Neuronal stem cell (in vitro differentiated cells): ENCODE measurements around the gene SH3D19.

ENCODE experiments used
- DNase-seq: peaks from one replicate; pipeline ENCODE4 v3.0.0-alpha.2; 2013; ENCODE audit warnings: low spot score
- H2AFZ ChIP-seq: one replicate; pipeline ENCODE4 v1.6.1; 2013; ENCODE audit warnings: mild to moderate bottlenecking, low read length, inconsistent platforms
- H2AK5ac ChIP-seq: 2 replicates; pipeline ENCODE4 v1.6.1; 2013; ENCODE audit warnings: low read depth, mild to moderate bottlenecking, inconsistent platforms, low read length, moderate library complexity, mixed read lengths
- H2BK120ac ChIP-seq: 2 replicates; pipeline ENCODE4 v1.6.1; 2013; ENCODE audit warnings: low read depth, mild to moderate bottlenecking, inconsistent platforms, low read length, moderate library complexity, mixed read lengths
- H2BK12ac ChIP-seq: one replicate; pipeline ENCODE4 v1.6.1; 2013; ENCODE audit warnings: low read length, inconsistent platforms
- H2BK15ac ChIP-seq: 2 replicates; pipeline ENCODE4 v1.6.1; 2013; ENCODE audit warnings: mild to moderate bottlenecking, low read length, inconsistent platforms, mixed read lengths
- H2BK5ac ChIP-seq: one replicate; pipeline ENCODE4 v1.6.1; 2013; ENCODE audit warnings: inconsistent platforms, mild to moderate bottlenecking, low read length, moderate library complexity
- H3K14ac ChIP-seq: one replicate; pipeline ENCODE4 v1.6.1; 2013; ENCODE audit warnings: low read length, inconsistent platforms
- H3K18ac ChIP-seq: 2 replicates; pipeline ENCODE4 v1.6.1; 2013; ENCODE audit warnings: low read length, inconsistent platforms
- H3K23ac ChIP-seq: 2 replicates; pipeline ENCODE4 v1.6.1; 2013; ENCODE audit warnings: low read depth, mild to moderate bottlenecking, mixed read lengths, low read length, inconsistent platforms; ENCODE audit not compliant: poor library complexity
- H3K27ac ChIP-seq: replicated peaks from 3 replicates; pipeline ENCODE4 v1.5.1; 2013; ENCODE audit warnings: low read length, inconsistent platforms
- H3K27me3 ChIP-seq, 3 experiments: 2 replicates each; pipeline ENCODE4 v1.6.1; 2013; ENCODE audit warnings: low read length in 3 of 3, mild to moderate bottlenecking in 2 of 3, inconsistent platforms in 1 of 3, low read depth in 1 of 3, mixed read lengths in 1 of 3, moderate library complexity in 1 of 3; ENCODE audit not compliant: control insufficient read depth in 3 of 3, insufficient read depth in 3 of 3
- H3K36me3 ChIP-seq, 2 donors: replicated peaks in 1 of 2; 2 replicates each; pipeline ENCODE4 v1.6.1; 2013; ENCODE audit warnings: low read length in 2 of 2; ENCODE audit not compliant: control insufficient read depth in 2 of 2, insufficient read depth in 2 of 2
- H3K4ac ChIP-seq: 2 replicates; pipeline ENCODE4 v1.6.1; 2013; ENCODE audit warnings: inconsistent platforms, mild to moderate bottlenecking, low read length, moderate library complexity
- H3K4me1 ChIP-seq, 2 donors: 1 replicate in 1 of 2; 2 replicates in 1 of 2; pipeline ENCODE4 v1.6.1; 2013; ENCODE audit warnings: low read length in 2 of 2, low read depth in 1 of 2; ENCODE audit not compliant: control insufficient read depth in 2 of 2, insufficient read depth in 1 of 2
- H3K4me2 ChIP-seq: one replicate; pipeline ENCODE4 v1.6.1; 2013; ENCODE audit warnings: mild to moderate bottlenecking, low read length, inconsistent platforms; ENCODE audit not compliant: insufficient read depth, poor library complexity, severe bottlenecking
- H3K4me3 ChIP-seq, 2 donors: 2 replicates each; pipeline ENCODE4 v1.5.1; 2013; ENCODE audit warnings: low read length in 2 of 2, mild to moderate bottlenecking in 2 of 2, inconsistent platforms in 1 of 2, moderate library complexity in 1 of 2
- H3K79me1 ChIP-seq: one replicate; pipeline ENCODE4 v1.6.1; 2013; ENCODE audit warnings: low read depth, mild to moderate bottlenecking, inconsistent platforms, low read length, moderate library complexity
- H3K9ac ChIP-seq: one replicate; pipeline ENCODE4 v1.6.1; 2013; ENCODE audit warnings: mild to moderate bottlenecking, low read depth, low read length, inconsistent platforms; ENCODE audit not compliant: poor library complexity
- H3K9me3 ChIP-seq, 2 donors: replicated peaks in 1 of 2; 2 replicates each; pipeline versions ENCODE3 to v1.6.1; 2013; ENCODE audit warnings: low read length in 2 of 2, mild to moderate bottlenecking in 2 of 2, inconsistent platforms in 1 of 2, low read depth in 1 of 2, mixed read lengths in 1 of 2, moderate library complexity in 1 of 2; ENCODE audit not compliant: control insufficient read depth in 2 of 2, insufficient read depth in 1 of 2
- H4K8ac ChIP-seq: one replicate; pipeline ENCODE4 v1.6.1; 2013; ENCODE audit warnings: low read depth, mild to moderate bottlenecking, inconsistent platforms, low read length, moderate library complexity
- H4K91ac ChIP-seq: one replicate; pipeline ENCODE4 v1.6.1; 2013; ENCODE audit warnings: low read length, low read depth, mild to moderate bottlenecking, inconsistent platforms; ENCODE audit not compliant: poor library complexity
- WGBS, 2 donors: extraction: QIAGEN DNeasy Blood & Tissue Kit; methylation state at CpG; one replicate each; pipeline ENCODE4 v1.1.7; 2013; ENCODE audit warnings: missing lambda C conversion rate in 2 of 2, mixed read lengths in 1 of 2; ENCODE audit not compliant: insufficient read length in 2 of 2, insufficient replicate concordance in 1 of 2; ENCODE audit errors: extremely low coverage in 2 of 2; 5-methylcytosine and 5-hydroxymethylcytosine counted together

The SH3D19 gene

GRCh38 chr4:151217326-151217725 is 108.1 kb downstream of the SH3D19 start:
- Histone ChIP-seq H4K8ac (no peak overlapping the region), H2AFZ (no peak overlapping the region)

GRCh38 chr4:151215295-151215694 is 110.1 kb downstream of the SH3D19 start:
- no peak for DNase-seq
- Histone ChIP-seq H3K27ac (no peak overlapping the region), H3K18ac (no peak overlapping the region), H3K14ac (no peak overlapping the region), H2AK5ac (no peak overlapping the region), H2BK12ac (no peak overlapping the region), H3K9me3 (no peaks in the 10 kb centered on the region), H2BK15ac (no peak overlapping the region), H3K9ac (no peak overlapping the region), H3K23ac (no peak overlapping the region), H4K8ac (no peak overlapping the region), H3K79me1 (no peaks in the 10 kb centered on the region), H2BK120ac (no peak overlapping the region), H3K4me3 (no peak overlapping the region), H2BK5ac (no peak overlapping the region), H3K4me1 (no peaks in the 10 kb centered on the region), H3K4me2 (no peak overlapping the region), H4K91ac (no peak overlapping the region), H3K27me3 (no peaks in the 10 kb centered on the region), H2AFZ (no peak overlapping the region), H3K36me3 (peaks cover 0 to 11% of the 10 kb centered on the region in 2 donors), H3K4ac (no peak overlapping the region)
- no CpG with 5 or more reads among the region's 1 CpG for WGBS, 2 donors

More at GRCh38 chr4:151217326-151217725, 108.1 kb downstream of the SH3D19 start:
- Histone ChIP-seq H3K18ac (no peak overlapping the region), H3K4ac (no peak overlapping the region), H2BK5ac (no peak overlapping the region), H4K91ac (no peak overlapping the region), H3K4me2 (no peak overlapping the region), H3K79me1 (no peaks in the 10 kb centered on the region), H2BK120ac (no peak overlapping the region), H3K36me3 (peaks cover 0 to 11% of the 10 kb centered on the region in 2 donors), H3K23ac (no peak overlapping the region), H3K27ac (no peak overlapping the region), H3K9me3 (no peaks in the 10 kb centered on the region), H3K9ac (no peak overlapping the region), H3K4me1 (no peaks in the 10 kb centered on the region), H3K4me3 (no peak overlapping the region), H2BK12ac (no peak overlapping the region), H2BK15ac (no peak overlapping the region), H3K14ac (no peak overlapping the region), H2AK5ac (no peak overlapping the region), H3K27me3 (no peaks in the 10 kb centered on the region)
- DNase-seq, result no peak
- WGBS, 2 donors, result no CpG with 5 or more reads among the region's 2 CpGs

- Histone ChIP-seq H3K9ac (no peak overlapping the region), H2BK15ac (no peak overlapping the region), H3K14ac (no peak overlapping the region), H3K9me3 (no peaks in the 10 kb centered on the region), H3K27me3 (no peaks in the 10 kb centered on the region), H3K4ac (no peak overlapping the region), H3K4me3 (no peak overlapping the region), H2AK5ac (no peak overlapping the region), H3K23ac (no peak overlapping the region), H3K4me2 (no peak overlapping the region), H3K79me1 (no peaks in the 10 kb centered on the region), H3K36me3 (peaks cover 0 to 3% of the 10 kb centered on the region in 2 donors), H3K27ac (no peak overlapping the region), H4K91ac (no peak overlapping the region), H2BK5ac (no peak overlapping the region), H3K18ac (no peak overlapping the region), H4K8ac (no peak overlapping the region), H2BK120ac (no peak overlapping the region), H2AFZ (no peak overlapping the region), H3K4me1 (peaks cover 0 to 7% of the 10 kb centered on the region in 2 donors), H2BK12ac (no peak overlapping the region)
- no CpG with 5 or more reads among the region's 1 CpG for WGBS, 2 donors
- no peak for DNase-seq
These were observed 117.5 kb downstream of the SH3D19 start for GRCh38 chr4:151207868-151208267.

DNA sequence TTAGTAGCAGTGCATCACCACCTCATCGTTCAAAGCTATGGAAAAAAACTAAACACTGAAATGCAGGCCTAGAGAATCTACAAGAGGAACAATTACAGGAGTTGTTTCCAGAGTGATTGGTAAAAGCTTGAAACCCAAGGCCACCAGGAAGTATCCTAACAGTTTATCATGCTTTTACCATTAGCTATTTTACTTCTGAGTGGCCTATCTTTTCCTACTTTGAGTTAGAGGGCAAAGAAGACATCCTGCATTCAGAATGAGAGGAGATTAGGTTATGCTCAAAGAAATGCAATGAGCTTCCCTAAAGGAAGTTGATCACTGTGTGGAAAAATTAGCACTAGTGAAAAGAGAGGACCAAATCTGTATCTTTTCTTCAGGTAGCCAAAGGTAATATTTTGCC is 118.2 kb downstream of the SH3D19 start:
- Histone ChIP-seq H3K9ac (no peak overlapping the region), H3K18ac (no peak overlapping the region), H4K91ac (no peak overlapping the region), H2AK5ac (no peak overlapping the region), H3K14ac (no peak overlapping the region), H2BK5ac (no peak overlapping the region), H3K23ac (no peak overlapping the region), H4K8ac (no peak overlapping the region), H3K4me3 (no peak overlapping the region), H3K4me2 (no peak overlapping the region), H3K4me1 (peaks cover 0 to 8% of the 10 kb centered on the region in 2 donors), H3K36me3 (no peaks in the 10 kb centered on the region), H3K27ac (no peak overlapping the region), H3K27me3 (no peaks in the 10 kb centered on the region), H2AFZ (no peak overlapping the region), H2BK12ac (no peak overlapping the region), H3K9me3 (no peaks in the 10 kb centered on the region), H2BK15ac (no peak overlapping the region), H2BK120ac (no peak overlapping the region), H3K79me1 (no peaks in the 10 kb centered on the region), H3K4ac (no peak overlapping the region)
- WGBS, 2 donors, result no CpG with 5 or more reads among the region's 1 CpG
- no peak for DNase-seq
